ENCODE data around the gene RPS28.
"Not testable (repeated sequence)": the region's sequence is repeated elsewhere in the genome, so short reads cannot be mapped to it uniquely, and the experiment has no call there.

RPS28 gene

DNA sequence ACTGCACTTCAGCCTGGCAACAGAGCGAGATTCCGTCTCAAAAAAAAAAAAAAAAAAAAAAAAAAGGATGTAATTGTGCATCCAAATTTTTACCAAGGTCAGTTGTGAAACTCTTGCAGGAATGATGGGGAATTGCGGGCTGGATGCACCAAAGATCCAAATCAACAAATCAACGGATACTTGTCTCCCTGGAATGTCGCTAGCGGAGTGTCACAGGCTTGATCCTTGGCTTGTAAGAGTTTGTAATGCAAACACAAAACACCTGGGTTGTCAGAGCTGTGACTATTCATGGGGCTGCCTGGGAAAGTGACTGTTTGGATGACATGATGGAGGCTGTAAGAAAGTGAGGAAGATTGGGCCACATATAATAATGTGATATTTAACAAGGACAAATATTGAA lies 17.5 kb downstream of the RPS28 start:
- in situ Hi-C loops (cut with MboI; ENCODE audit: low pct_unique_long_range_greater_than_20kb, low sequenced_read_pairs) = no loop called here
- no peak for DNase-seq

DNA sequence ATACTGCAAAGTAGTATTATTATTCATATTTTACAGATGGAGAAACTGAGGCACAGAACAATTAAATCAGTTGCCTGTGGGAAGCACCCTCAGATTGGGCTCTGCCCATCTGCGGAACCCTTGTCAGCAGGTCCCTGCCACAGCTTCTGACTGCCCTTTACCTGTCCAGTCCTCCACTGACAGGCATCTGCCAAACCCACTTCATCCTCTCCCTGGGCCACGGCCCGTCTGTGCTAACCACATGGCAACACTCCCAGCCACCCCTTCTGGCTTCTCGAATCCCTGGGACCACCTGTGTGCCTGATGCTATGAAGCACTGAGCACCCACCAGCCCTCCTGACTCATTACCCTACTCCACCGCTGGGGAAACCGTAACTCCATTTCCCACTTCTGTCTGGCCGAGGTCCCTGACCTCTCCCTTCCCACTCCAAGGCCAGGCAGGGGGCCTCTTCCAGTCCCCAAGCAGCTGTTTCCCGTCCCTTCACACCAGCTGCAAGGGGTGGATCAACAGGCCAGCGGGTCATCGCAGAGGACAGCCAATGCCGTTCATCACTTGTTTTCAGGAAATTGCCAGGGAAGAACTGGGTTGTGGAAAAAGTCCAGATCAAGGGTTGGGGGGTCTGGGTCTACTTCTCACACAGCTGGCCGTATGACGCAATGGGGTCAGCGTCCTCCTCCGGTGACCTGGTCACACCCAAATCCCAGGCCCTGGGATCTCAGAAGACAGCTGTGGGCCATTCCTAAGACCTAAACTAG lies 19.2 kb downstream of the RPS28 start:
- DNase-seq = no peak
- in situ Hi-C loops (cut with MboI; ENCODE audit: low pct_unique_long_range_greater_than_20kb, low sequenced_read_pairs) = no loop called here

GRCh38 chr19:8341504-8341903 lies 20.2 kb downstream of the RPS28 start:
- DNase-seq; in situ Hi-C loops (cut with MboI; ENCODE audit: low pct_unique_long_range_greater_than_20kb, low sequenced_read_pairs): not testable (repeated sequence)

DNA sequence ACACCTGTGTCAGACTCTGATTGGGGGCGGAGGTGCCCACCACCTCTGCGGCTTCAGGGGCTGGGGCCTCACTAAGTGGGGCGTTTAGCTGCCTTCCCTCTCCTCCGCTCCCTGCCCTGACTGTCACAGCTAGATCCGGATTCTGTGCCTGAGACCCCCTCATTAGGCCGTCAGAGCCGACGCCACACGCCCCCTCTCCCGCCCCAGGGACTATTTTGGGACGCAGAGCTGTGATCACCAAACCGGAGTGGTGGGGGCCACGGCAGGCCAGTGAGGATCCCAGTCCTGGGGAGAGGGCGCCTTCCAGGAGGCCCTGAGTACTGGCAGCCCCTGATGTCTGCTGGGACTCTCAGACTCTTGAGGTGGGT lies 21.0 kb downstream of the RPS28 start:
- in situ Hi-C loops (cut with MboI; ENCODE audit: low pct_unique_long_range_greater_than_20kb, low sequenced_read_pairs) = no loop called here
- no peak for DNase-seq

DNA sequence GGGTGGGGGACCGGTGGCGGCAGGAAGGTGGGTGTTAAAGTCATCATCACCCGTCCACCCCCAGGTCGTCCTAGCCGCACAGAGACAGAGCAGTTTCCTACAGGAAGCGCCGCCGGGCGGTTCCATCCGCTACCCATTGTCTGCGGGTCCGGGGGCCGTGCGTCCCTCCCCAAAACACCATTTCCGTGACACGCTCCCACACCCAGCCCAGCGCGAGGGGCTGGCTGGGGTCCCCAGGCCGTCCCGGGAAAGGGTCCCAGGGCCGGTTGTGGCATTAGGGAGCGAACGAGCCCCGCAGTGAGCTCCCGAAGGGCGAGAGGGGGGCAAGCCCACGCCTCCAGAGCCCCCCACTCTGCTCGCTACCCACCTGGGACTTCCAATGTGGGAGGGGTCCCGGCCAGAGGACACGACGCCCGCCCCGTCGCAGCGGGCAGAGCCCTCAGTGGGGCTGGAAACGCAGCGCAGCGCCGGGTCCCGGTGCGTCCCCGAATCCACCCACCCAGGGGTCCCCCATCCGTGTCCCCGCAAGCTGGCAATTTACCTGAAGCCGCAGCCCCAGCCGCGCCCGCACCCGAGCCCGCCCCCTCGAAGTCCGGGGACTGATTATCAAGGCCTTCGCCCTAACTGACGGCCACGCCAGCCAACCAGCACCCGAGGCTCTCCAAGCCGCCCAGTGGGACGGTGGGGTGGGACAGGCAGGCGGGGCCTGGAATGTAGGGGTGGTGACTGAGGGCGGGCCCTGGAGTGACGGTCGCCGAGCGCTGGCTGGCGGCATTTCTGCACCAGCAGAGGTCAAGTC lies 21.6 kb downstream of the RPS28 start, which contains the start of gene KANK3:
Gene KANK3, minus strand, starts transcription at position 579 of the 799 bp plus-strand sequence. CDS start 5,434 bp downstream, outside the sequence.
- peak; percentile 89 for DNase-seq
- in situ Hi-C loops (cut with MboI; ENCODE audit: low pct_unique_long_range_greater_than_20kb, low sequenced_read_pairs) = no loop called here

DNA sequence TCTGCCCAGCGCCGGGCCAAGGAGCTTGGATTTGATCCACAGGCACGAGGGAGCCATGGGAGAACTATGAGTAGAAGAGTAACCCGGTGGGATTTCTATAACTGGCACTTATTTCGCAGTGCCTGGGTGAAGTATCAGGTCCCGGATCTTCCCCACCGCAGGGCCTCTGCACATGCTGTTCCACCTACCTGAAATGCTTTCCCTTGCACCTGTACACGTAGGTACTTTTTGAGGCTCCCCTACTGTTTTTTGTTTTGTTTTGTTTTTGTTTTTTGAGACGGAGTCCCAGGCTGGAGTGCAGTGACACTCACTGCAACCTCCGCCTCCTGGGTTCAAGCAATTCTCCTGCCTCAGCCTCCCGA lies 22.2 kb downstream of the RPS28 start:
- in situ Hi-C loops (cut with MboI; ENCODE audit: low pct_unique_long_range_greater_than_20kb, low sequenced_read_pairs) = no loop called here

GRCh38 chr19:8349629-8350372 lies 28.5 kb downstream of the RPS28 start:
- DNase-seq; in situ Hi-C loops (cut with MboI; ENCODE audit: low pct_unique_long_range_greater_than_20kb, low sequenced_read_pairs): not testable (repeated sequence)

More for the DNA sequence above, 22.2 kb downstream of the RPS28 start:
- DNase-seq = no peak

DNA sequence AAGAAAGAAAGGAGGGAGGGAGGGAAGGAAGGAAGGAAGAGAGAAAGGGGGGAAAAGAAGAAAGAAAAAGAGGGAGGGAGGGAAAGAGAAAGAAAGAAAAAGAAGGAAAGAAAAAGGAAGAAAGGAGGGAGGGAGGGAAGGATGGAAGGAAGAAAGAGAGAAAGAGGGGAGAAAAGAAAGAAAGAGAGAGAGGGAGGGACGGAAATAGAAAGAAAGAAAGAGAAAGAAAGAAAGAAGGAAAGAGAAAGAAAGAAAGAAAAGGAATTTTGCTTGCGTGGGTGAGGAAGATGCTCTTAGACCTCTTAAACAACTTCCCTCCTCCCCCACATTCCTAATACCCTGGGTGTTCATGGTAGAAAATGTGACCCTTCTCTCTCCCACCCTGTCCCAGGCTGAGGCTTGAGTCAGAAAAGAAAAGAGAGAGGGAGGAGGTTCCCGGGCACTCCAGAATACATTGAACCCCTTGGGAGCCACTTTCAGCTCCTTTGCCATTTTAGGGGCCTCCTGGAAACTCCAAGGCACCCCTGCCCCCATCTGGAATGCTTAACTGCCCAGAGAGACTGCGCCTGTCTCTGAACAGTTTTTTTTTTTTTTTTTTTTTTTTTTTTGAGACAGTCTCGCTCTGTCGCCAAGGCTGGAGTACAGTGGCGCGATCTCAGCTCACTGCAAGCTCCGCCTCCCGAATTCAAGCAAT lies 31.0 kb downstream of the RPS28 start:
- DNase-seq = no peak
- in situ Hi-C loops (cut with MboI; ENCODE audit: low pct_unique_long_range_greater_than_20kb, low sequenced_read_pairs) = no loop called here

DNA sequence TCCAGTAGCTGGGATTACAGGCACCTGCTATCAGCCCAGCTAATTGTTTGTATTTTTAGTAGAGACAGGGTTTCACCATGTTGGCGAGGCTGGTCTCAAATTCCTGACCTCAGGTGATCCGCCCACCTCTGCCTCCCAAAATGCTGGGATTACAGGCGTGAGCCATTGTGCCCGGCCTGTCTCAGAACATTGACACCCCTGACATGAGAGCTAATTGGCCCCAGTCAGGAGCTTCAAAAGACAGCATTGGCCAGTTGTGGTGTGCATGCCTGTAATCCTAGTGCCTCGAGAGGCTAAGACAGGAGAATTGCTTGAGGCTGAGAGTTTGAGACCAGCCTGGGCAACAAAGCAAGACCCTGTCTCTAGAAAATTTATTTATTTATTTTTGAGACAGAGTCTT lies 31.5 kb downstream of the RPS28 start:
- in situ Hi-C loops (cut with MboI; ENCODE audit: low pct_unique_long_range_greater_than_20kb, low sequenced_read_pairs); DNase-seq: not testable (repeated sequence)

GRCh38 chr19:8355631-8356402 lies 34.5 kb downstream of the RPS28 start:
- in situ Hi-C loops (cut with MboI; ENCODE audit: low pct_unique_long_range_greater_than_20kb, low sequenced_read_pairs) = no loop called here
- DNase-seq = no peak

DNA sequence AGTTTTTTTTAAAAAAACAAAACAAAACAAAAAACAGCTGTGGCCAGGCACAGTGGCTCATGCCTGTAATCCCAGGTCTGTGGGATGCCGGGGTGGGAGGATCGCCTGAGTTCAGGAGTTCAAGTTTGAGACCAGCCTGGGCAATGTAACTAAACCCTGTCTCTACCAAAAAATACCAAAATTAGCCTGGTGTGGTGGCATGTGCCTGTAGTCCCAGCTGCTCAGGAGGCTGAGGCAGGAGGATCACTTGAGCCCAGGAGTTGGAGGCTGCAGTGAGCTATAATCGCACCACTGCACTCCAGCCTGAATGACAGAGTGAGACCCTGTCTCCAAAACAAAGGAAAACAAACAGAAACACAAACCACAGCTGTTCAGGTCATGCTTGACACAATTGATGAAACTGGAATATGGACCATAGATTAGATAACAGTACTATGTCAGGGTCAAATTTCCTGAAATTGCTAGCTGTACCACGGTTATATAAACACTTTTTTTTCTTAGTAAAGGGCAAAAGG lies 35.8 kb downstream of the RPS28 start:
- in situ Hi-C loops (cut with MboI; ENCODE audit: low pct_unique_long_range_greater_than_20kb, low sequenced_read_pairs) = no loop called here
- no peak for DNase-seq

DNA sequence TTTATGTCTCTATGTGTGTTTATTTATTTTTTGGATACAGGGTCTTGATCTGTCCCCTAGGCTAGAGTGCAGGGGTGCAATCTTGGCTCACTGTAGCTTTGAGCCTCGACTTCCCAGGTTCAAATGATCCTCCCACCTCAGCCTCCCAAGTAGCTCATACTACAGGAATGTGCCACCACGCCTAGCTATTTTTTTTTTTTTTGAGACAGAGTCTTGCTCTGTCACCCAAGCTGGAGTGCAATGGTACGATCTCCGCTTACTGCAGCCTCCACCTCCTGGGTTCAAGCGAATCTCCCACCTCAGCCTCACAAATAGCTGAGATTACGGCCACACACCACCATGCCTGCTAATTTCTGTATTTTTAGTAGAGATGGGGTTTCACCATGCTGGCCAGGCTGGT lies 37.7 kb downstream of the RPS28 start:
- in situ Hi-C loops (cut with MboI; ENCODE audit: low pct_unique_long_range_greater_than_20kb, low sequenced_read_pairs) = no loop called here
- DNase-seq = no peak

DNA sequence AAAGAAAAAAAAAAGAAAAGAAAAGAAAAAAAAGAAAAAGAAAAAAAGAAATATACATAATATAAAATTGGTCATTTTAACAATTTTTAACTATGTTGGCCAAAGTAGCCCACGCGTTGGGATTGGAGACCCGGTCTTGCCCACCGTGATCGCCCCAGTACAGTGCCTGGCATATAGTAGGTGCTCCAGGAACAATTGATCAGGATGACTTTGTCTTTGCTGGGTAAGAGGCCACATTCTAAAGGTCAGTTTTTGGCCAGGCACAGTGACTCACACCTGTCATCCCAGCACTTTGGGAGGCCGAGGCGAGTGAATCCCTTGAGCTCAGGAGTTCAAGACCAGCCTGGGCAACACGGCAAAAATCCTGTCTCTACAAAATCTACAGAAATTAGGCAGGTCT lies 38.9 kb downstream of the RPS28 start:
- in situ Hi-C loops (cut with MboI; ENCODE audit: low pct_unique_long_range_greater_than_20kb, low sequenced_read_pairs) = no loop called here
- DNase-seq = no peak

- in situ Hi-C loops (cut with MboI; ENCODE audit: low pct_unique_long_range_greater_than_20kb, low sequenced_read_pairs) = no loop called here
- DNase-seq = peak; percentile 16
Observed at GRCh38 chr19:8361921-8362793, 40.9 kb downstream of the RPS28 start.

DNA sequence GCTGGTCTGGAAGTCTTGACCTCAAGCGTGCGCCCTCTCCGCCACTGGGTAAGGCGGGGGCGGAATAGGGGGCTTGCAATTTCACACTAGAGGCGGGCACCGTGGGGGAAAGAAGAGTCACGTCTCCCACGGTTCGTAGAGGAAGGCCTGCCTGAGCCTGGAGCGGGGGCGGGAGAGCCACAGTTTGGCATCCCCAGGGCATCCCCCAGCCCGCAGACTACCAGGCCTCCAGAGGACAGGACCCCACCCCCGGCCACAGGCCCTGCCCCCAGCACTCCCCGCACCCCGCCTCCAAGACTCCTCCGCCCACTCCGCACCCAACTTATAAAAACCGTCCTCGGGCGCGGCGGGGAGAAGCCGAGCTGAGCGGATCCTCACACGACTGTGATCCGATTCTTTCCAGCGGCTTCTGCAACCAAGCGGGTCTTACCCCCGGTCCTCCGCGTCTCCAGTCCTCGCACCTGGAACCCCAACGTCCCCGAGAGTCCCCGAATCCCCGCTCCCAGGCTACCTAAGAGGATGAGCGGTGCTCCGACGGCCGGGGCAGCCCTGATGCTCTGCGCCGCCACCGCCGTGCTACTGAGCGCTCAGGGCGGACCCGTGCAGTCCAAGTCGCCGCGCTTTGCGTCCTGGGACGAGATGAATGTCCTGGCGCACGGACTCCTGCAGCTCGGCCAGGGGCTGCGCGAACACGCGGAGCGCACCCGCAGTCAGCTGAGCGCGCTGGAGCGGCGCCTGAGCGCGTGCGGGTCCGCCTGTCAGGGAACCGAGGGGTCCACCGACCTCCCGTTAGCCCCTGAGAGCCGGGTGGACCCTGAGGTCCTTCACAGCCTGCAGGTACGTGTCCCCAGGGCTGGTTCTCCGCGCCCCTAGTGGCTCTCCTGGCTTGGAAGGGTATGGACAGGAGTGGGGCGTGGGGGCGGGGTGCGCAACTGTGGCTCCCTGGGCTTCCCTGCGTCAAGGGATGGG lies 42.8 kb downstream of the RPS28 start, which contains the start of gene ANGPTL4:
Gene ANGPTL4, plus strand, starts transcription at position 353 of the 969 bp plus-strand sequence. Its CDS starts 167 bp downstream, at position 520.
- in situ Hi-C loops (cut with MboI; ENCODE audit: low pct_unique_long_range_greater_than_20kb, low sequenced_read_pairs) = no loop called here
- peak; percentile 37 for DNase-seq

- in situ Hi-C loops (cut with MboI; ENCODE audit: low pct_unique_long_range_greater_than_20kb, low sequenced_read_pairs) = no loop called here
- DNase-seq = no peak
Observed at GRCh38 chr19:8366121-8366581, 44.9 kb downstream of the RPS28 start.

Measured in KBM-7 (cell line).